GM12865 (cell line): ENCODE measurements around the gene DYDC1.

Experiments
- DNase-seq: peaks from one replicate; pipeline ENCODE4 v3.0.0; 2010; ENCODE audit warnings: low read depth
- H3K4me3 ChIP-seq: 2 replicates; pipeline ENCODE4 v1.5.1; 2011; ENCODE audit warnings: mild to moderate bottlenecking, low read depth, low read length, control low read depth
- CTCF ChIP-seq: IDR thresholded peaks from 2 replicates; pipeline ENCODE4 v1.5.1; 2011; ENCODE audit warnings: low read length, control low read depth, low read depth, inconsistent platforms; ENCODE audit not compliant: insufficient read depth; ENCODE audit errors: missing control alignments

The DYDC1 gene

DNA sequence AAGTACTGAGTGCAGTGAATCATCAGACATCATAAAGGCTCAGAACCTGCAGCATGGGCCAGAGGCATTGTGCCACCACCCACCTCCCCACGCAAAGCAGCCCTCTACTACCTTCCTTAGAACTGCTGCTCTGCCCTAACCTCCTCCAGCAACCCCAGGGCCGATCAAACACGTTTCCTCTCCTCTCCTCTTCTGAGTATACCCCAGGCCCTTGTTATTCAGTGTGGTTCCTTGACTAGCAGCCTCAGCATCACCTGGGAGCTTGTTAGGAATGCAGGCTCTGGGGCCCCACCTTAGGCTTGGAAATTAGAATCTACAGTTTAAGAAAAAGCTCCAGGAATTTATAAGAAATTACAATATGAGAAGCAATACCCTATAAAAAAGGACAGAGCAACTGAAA is 33.2 kb downstream of the DYDC1 start:
- DNase-seq: no peak
- TF ChIP-seq CTCF: no peak
- H3K4me3 ChIP-seq: no peak overlapping the region

DNA sequence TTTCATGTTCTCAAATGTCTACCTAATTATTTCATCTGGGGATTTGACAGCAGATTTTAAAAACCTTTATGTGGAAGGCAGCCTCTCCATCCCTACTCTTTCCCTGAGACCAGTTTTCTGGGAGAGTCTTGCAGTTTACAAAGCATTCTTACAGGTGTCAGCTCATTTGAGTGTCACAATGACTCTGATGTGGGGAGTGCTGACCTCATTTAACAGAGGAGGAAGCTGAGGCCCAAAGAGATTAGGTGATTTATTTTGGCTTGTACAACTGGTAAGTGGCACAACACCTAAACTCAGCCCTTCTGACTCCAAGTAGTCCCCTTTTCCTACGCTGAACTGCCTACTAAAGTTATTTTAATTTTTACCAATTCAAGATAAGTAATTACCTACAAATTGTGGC is 33.8 kb downstream of the DYDC1 start:
- DNase-seq: no peak
- TF ChIP-seq CTCF: no peak
- no peak overlapping the region for H3K4me3 ChIP-seq

- no peak for DNase-seq
- TF ChIP-seq CTCF: no peak
- no peak overlapping the region for H3K4me3 ChIP-seq
Observed at GRCh38 chr10:80322158-80322557, 34.4 kb downstream of the DYDC1 start.

DNA sequence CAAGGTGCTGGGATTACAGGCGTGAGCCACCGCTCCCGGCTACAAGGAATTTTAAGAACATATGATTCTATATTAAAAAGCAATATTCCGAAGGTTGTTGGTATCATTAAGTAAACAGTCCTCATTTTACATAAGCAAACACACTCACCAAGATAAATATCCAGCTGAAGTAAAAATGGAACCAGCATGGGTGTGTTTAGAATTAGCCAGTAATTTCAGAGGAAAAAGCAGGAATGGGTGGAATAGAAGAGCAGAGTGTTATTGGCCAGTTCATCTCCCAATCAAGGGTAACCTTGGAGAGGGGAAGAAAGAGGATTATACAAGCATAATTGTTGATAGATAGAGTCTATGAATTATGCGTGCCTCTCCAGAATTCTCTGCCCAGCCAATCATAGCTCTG is 35.4 kb downstream of the DYDC1 start:
- no peak overlapping the region for H3K4me3 ChIP-seq
- DNase-seq: no peak
- no peak for TF ChIP-seq CTCF

DNA sequence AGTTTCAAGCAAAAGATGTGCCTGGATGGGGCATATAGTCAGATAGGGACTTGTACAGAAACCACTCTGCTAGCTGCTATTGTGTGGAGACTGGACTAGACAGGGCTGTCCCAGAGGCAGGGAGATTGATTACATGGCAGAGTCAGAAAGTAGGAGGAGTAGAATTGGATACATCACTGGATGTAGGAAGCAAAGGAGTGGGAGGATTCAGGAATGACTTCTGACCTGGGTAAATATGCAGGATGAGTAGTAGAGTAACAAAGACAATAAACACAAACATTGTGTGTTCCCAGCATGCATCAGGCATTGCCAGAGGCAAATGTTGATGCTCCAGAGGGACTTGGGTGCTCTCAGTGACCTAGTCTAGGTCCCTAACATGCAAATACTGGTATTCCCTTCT is 36.2 kb downstream of the DYDC1 start:
- TF ChIP-seq CTCF: no peak
- no peak for DNase-seq
- no peak overlapping the region for H3K4me3 ChIP-seq

DNA sequence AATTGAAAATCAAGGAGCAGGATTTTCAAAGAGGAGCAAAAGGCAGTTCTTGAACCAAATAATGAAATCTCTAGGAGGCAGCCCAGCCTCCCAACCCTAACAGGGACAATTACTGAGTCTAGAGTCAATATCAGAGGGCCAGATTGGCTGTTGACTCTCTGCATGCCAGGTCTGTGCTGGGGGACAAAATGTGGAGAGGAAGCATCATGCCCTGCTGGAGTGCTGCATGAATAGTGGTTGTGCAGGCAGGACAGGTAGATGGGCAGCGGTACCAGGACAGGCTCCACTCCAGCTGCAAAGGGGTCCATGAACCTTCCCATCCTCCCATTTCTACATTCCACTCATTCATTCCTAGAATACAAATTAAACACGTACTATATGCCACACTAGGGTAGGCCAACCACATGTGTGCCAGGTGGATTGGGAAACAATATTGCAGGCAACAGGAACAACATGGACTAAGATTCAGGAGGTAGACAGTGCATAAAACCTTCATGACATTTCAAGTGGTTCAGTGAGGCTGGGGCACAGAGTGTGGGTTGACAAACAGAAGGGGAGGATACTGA is 36.7 kb downstream of the DYDC1 start:
- no peak overlapping the region for H3K4me3 ChIP-seq
- TF ChIP-seq CTCF: no peak
- DNase-seq: no peak

- no peak overlapping the region for H3K4me3 ChIP-seq
- no peak for TF ChIP-seq CTCF
- no peak for DNase-seq
Observed at GRCh38 chr10:80319318-80319717, 37.2 kb downstream of the DYDC1 start.
